Endothelial cell of umbilical vein (primary cell): ENCODE results near the gene NSG2. TPM values are rescaled to one million over a fixed set of nuclear protein-coding genes. Genes with fewer than 3 reads are reported as not detected.

Experiments used
- BruUV-seq: library from RNA; stranded (reverse); fragments of 400-500 nt; replicated peaks from 2 replicates; lab custom pipeline; 2021; lab: Mats Ljungman, UMichigan
- CTCF ChIA-PET: fragments of 300-600, 350-600 bp; sonication (Branson Sonifier 250); formaldehyde crosslinking; loops from one replicate; lab custom pipeline; 2021; ENCODE audit warnings: antibody characterized with exemption, inconsistent platforms; lab: Charles Lee
- POLR2A ChIA-PET: fragments of 300-600, 350-600 bp; sonication (Branson Sonifier 250); formaldehyde crosslinking; loops from one replicate; lab custom pipeline; 2021; ENCODE audit warnings: antibody characterized with exemption, inconsistent platforms; lab: Charles Lee
- DNase-seq: peaks from one replicate; pipeline ENCODE4 v3.0.0-alpha.2; 2011; ENCODE audit warnings: low read depth, low spot score
- FAIRE-seq: peaks from 2 replicates; lab custom pipeline; 2011; peaks lifted over from hg19 to GRCh38; lab: Jason Lieb, UNC
- H2AFZ ChIP-seq: 2 replicates; pipeline ENCODE4 v1.6.0; 2012; ENCODE audit warnings: low read depth, low read length, control low read depth, inconsistent platforms
- H3K27ac ChIP-seq: 2 replicates; pipeline ENCODE4 v1.5.1; 2011; ENCODE audit warnings: low read depth, mild to moderate bottlenecking, control low read depth, low read length, moderate library complexity; ENCODE audit not compliant: insufficient read depth
- H3K27me3 ChIP-seq, 2 experiments: 2 replicates each; pipeline versions ENCODE4 v1.6.0 to v1.6.1; 2011; ENCODE audit warnings: low read length in 2 of 2, mixed read lengths in 1 of 2; ENCODE audit not compliant: control insufficient read depth in 2 of 2, insufficient read depth in 2 of 2
- H3K36me3 ChIP-seq, 2 experiments: 2 replicates in 1 of 2; 3 replicates in 1 of 2; pipeline ENCODE4 v1.5.1; 2011; ENCODE audit warnings: low read length in 2 of 2, mild to moderate bottlenecking in 1 of 2, moderate library complexity in 1 of 2; ENCODE audit not compliant: control insufficient read depth in 2 of 2, insufficient read depth in 2 of 2; ENCODE audit errors: extremely low read depth in 1 of 2
- H3K4me1 ChIP-seq: 3 replicates; pipeline ENCODE4 v1.5.1; 2011; ENCODE audit warnings: mild to moderate bottlenecking, low read length; ENCODE audit not compliant: control insufficient read depth, insufficient read depth; ENCODE audit errors: extremely low read depth
- H3K4me2 ChIP-seq: 2 replicates; pipeline ENCODE4 v1.6.1; 2011; ENCODE audit warnings: low read length, control low read depth, mixed read lengths; ENCODE audit not compliant: insufficient read depth
- H3K4me3 ChIP-seq, 3 experiments: fragments of 200-600 bp in 1 of 3; sonication (generic), shearing (Covaris generic) in 1 of 3; replicated peaks in 1 of 3; 2 replicates each; pipeline ENCODE4 v1.5.1; 2011 to 2016; ENCODE audit warnings: control low read depth in 3 of 3, low read length in 3 of 3, mild to moderate bottlenecking in 2 of 3, inconsistent platforms in 1 of 3, low read depth in 1 of 3, moderate library complexity in 1 of 3; ENCODE audit not compliant: insufficient read depth in 1 of 3
- H3K79me2 ChIP-seq: 2 replicates; pipeline ENCODE4 v1.6.0; 2012; ENCODE audit warnings: low read length, inconsistent platforms; ENCODE audit not compliant: control insufficient read depth, insufficient read depth
- H3K9ac ChIP-seq: replicated peaks from 2 replicates; pipeline ENCODE3; 2011; ENCODE audit warnings: low read length, control low read depth; ENCODE audit not compliant: insufficient read depth; ENCODE audit errors: extremely low read depth
- H3K9me1 ChIP-seq: replicated peaks from 3 replicates; pipeline ENCODE4 v1.6.0; 2011; ENCODE audit warnings: mild to moderate bottlenecking, low read length; ENCODE audit not compliant: control insufficient read depth, insufficient read depth; ENCODE audit errors: extremely low read depth
- H3K9me3 ChIP-seq: replicated peaks from 2 replicates; pipeline ENCODE4 v1.5.1; 2012; ENCODE audit warnings: low read length, inconsistent platforms; ENCODE audit not compliant: control insufficient read depth, insufficient read depth
- H4K20me1 ChIP-seq: replicated peaks from 2 replicates; pipeline ENCODE3; 2011; ENCODE audit warnings: mild to moderate bottlenecking, low read length; ENCODE audit not compliant: control insufficient read depth, insufficient read depth; ENCODE audit errors: extremely low read depth
- EZH2 ChIP-seq: IDR thresholded peaks from 2 replicates; pipeline ENCODE4 v1.6.1; 2012; ENCODE audit warnings: borderline replicate concordance, low read depth, mild to moderate bottlenecking, moderate library complexity, low read length, inconsistent platforms; ENCODE audit not compliant: severe bottlenecking
- FOS ChIP-seq: IDR thresholded peaks from 2 replicates; pipeline ENCODE4 v1.6.1; 2011; ENCODE audit warnings: mild to moderate bottlenecking, low read length, moderate library complexity, borderline replicate concordance; ENCODE audit not compliant: insufficient read depth
- GATA2 ChIP-seq: IDR thresholded peaks from 2 replicates; pipeline ENCODE4 v1.7.0; 2011; ENCODE audit warnings: low read depth, mild to moderate bottlenecking, moderate library complexity, mixed read lengths, low read length; ENCODE audit not compliant: insufficient read length, insufficient read depth
- JUN ChIP-seq: IDR thresholded peaks from 2 replicates; pipeline ENCODE4 v1.6.1; 2011; ENCODE audit warnings: borderline replicate concordance, low read depth; ENCODE audit not compliant: insufficient read length, insufficient read depth
- MYC ChIP-seq: IDR thresholded peaks from one replicate; pipeline ENCODE4 v1.6.1; 2011; ENCODE audit warnings: mild to moderate bottlenecking, low read depth, low read length
- POLR2A ChIP-seq: IDR thresholded peaks from 2 replicates; pipeline ENCODE4 v1.6.1; 2012; ENCODE audit warnings: low read depth, mild to moderate bottlenecking, control low read depth, low read length
- POLR2AphosphoS5 ChIP-seq: IDR thresholded peaks from 2 replicates; pipeline ENCODE4 v1.6.1; 2012; ENCODE audit warnings: low read depth, mild to moderate bottlenecking, control low read depth, low read length, moderate library complexity; ENCODE audit not compliant: insufficient read depth
- dilution Hi-C: fragments of 300-500 bp; cut with MboI; formaldehyde crosslinking; loops from one replicate; pipeline ENCODE4 v1.15.0; 2019; ENCODE audit warnings: low sequenced_read_pairs; ENCODE audit not compliant: extremely low pct_ligation_motif_present
- intact Hi-C: fragments of 100-400 bp; cut with micrococcal nuclease; formaldehyde crosslinking; loops from one replicate; pipeline ENCODE4 v1.10.0; 2022
- polyA plus RNA-seq, 4 experiments: library from polyadenylated mRNA; depleted of rRNA in 3 of 4; stranded (reverse) in 3 of 4; unstranded in 1 of 4; fragments of >200 nt; gene quantifications; 2 replicates each; pipeline versions ENCODE4 v1.2.1 to v1.2.3, GENCODE V29; 2011 to 2012; ENCODE audit warnings: missing spikeins in 1 of 4
- total RNA-seq: library from RNA; stranded (reverse); gene quantifications from 2 replicates; pipeline ENCODE4 v1.2.3, GENCODE V29; 2021
- TF ChIP-seq, protein P1 (sequence below): IDR thresholded peaks from 2 replicates; pipeline ENCODE4 v1.6.1; 2011; ENCODE audit not compliant: insufficient read depth, insufficient read length
- TF ChIP-seq, protein P2 (sequence below), 2 donors: IDR thresholded peaks; 1 replicate in 1 of 2; 2 replicates in 1 of 2; pipeline ENCODE4 v1.5.1; 2011; ENCODE audit warnings: low read length in 2 of 2, mild to moderate bottlenecking in 2 of 2, moderate library complexity in 2 of 2, control low read depth in 1 of 2, inconsistent platforms in 1 of 2, low read depth in 1 of 2; ENCODE audit not compliant: insufficient read depth in 1 of 2; ENCODE audit errors: extremely low read depth in 1 of 2

Gene NSG2
- total and polyA plus RNA-seq, 2 donors (not counting 3 experiments of a cell fraction or from before 2014, with no cell fraction given), result not detected

DNA sequence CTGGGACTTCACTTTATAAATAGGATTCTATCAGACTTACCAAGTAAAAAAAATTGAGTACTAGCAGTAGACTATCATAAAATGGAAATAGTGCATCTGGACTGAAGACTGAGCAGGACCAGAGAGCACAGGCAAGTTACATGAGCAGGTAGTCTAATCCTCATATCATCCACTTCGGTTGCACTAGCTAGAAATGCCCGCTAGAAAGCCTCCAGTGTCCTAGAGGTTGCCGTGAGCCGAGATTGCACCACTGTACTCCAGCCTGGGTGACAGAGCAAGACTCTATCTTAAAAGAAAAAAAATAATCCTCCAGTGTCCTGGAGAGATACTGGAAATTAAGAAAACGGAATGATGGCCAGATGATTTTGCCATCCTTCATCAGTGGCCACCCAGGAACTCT, 36.6 kb upstream of the NSG2 start:
- H3K27ac ChIP-seq, result no peak overlapping the region
- ChIA-PET POLR2A (no interaction called here), CTCF (no interaction called here)
- intact Hi-C loops (no loop called here), dilution Hi-C loops (no loop called here)
- H3K9me3 ChIP-seq, result no peaks in the 10 kb centered on the region
- no peak overlapping the region for H3K4me3 ChIP-seq
- no peaks in the 10 kb centered on the region for H3K4me1 ChIP-seq
- no peak overlapping the region for H2AFZ ChIP-seq
- no peak overlapping the region for H3K9ac ChIP-seq
- H3K27me3 ChIP-seq, result no peaks in the 10 kb centered on the region
- no peaks in the 10 kb centered on the region for H4K20me1 ChIP-seq
- no TSS peak for BruUV-seq
- no peaks in the 10 kb centered on the region for H3K79me2 ChIP-seq
- no peaks in the 10 kb centered on the region for H3K9me1 ChIP-seq
- no peak for DNase-seq
- TF ChIP-seq POLR2AphosphoS5 (no peak), GATA2 (no peak), POLR2A (no peak), JUN (no peak), MYC (no peak), FOS (no peak), EZH2 (no peak)
- TF ChIP-seq, protein P1, sequence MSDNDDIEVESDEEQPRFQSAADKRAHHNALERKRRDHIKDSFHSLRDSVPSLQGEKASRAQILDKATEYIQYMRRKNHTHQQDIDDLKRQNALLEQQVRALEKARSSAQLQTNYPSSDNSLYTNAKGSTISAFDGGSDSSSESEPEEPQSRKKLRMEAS, result no peak
- TF ChIP-seq, protein P2, sequence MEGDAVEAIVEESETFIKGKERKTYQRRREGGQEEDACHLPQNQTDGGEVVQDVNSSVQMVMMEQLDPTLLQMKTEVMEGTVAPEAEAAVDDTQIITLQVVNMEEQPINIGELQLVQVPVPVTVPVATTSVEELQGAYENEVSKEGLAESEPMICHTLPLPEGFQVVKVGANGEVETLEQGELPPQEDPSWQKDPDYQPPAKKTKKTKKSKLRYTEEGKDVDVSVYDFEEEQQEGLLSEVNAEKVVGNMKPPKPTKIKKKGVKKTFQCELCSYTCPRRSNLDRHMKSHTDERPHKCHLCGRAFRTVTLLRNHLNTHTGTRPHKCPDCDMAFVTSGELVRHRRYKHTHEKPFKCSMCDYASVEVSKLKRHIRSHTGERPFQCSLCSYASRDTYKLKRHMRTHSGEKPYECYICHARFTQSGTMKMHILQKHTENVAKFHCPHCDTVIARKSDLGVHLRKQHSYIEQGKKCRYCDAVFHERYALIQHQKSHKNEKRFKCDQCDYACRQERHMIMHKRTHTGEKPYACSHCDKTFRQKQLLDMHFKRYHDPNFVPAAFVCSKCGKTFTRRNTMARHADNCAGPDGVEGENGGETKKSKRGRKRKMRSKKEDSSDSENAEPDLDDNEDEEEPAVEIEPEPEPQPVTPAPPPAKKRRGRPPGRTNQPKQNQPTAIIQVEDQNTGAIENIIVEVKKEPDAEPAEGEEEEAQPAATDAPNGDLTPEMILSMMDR (IDR thresholded peaks at IDR 0.05; ENCODE audit: extremely low read depth in 1 of 2, insufficient read depth in 1 of 2, low read depth in 1 of 2, low read length in 2 of 2), result no peak
- FAIRE-seq, result no peak
- H3K4me2 ChIP-seq, result no peak overlapping the region
- H3K36me3 ChIP-seq, result no peaks in the 10 kb centered on the region
